Measurements from ENCODE around the gene CPSF4.

The CPSF4 gene

GRCh38 chr7:99438573-99439480, at the start of gene CPSF4, which contains the start of gene PTCD1:
Gene CPSF4, plus strand, starts transcription at chr7:99438943. Its CDS starts 140 bp downstream, at chr7:99439083.
Gene PTCD1, minus strand, starts transcription at chr7:99438798. Its CDS starts 3,556 bp downstream, at chr7:99435242.
- Histone ChIP-seq H3K9me3 (ENCODE audit: control insufficient read depth, insufficient read depth, low read length) (no peaks in the 10 kb centered on the region), H3K4me1 (ENCODE audit: control insufficient read depth, insufficient read depth, low read length) (peaks cover 3% of the 10 kb centered on the region), H3K27me3 (ENCODE audit: control insufficient read depth, insufficient read depth, low read length) (no peaks in the 10 kb centered on the region), H3K36me3 (ENCODE audit: control insufficient read depth, insufficient read depth, low read length) (peaks cover 16% of the 10 kb centered on the region), H3K9ac (ENCODE audit: low read depth, low read length) (peak within 1 kb of the TSS; percentile 91), H3K4me3 (ENCODE audit: low read depth, low read length) (peak within 1 kb of the TSS; percentile 96)

- peaks cover 3% of the 10 kb centered on the region for H3K4me1 ChIP-seq (ENCODE audit: control insufficient read depth, insufficient read depth, low read length)
- no peak overlapping the region for H3K9ac ChIP-seq (ENCODE audit: low read depth, low read length)
- no peaks in the 10 kb centered on the region for H3K9me3 ChIP-seq (ENCODE audit: control insufficient read depth, insufficient read depth, low read length)
- peaks cover 33% of the 10 kb centered on the region for H3K36me3 ChIP-seq (ENCODE audit: control insufficient read depth, insufficient read depth, low read length)
- no peaks in the 10 kb centered on the region for H3K27me3 ChIP-seq (ENCODE audit: control insufficient read depth, insufficient read depth, low read length)
- no peak overlapping the region for H3K4me3 ChIP-seq (ENCODE audit: low read depth, low read length)
Measured at GRCh38 chr7:99389772-99390171, 49.0 kb upstream of the CPSF4 start.

GRCh38 chr7:99390941-99391602, 47.7 kb upstream of the CPSF4 start:
- Histone ChIP-seq H3K4me1 (ENCODE audit: control insufficient read depth, insufficient read depth, low read length) (peaks cover 3% of the 10 kb centered on the region), H3K36me3 (ENCODE audit: control insufficient read depth, insufficient read depth, low read length) (peaks cover 30% of the 10 kb centered on the region), H3K9ac (ENCODE audit: low read depth, low read length) (no peak overlapping the region)

GRCh38 chr7:99392046-99392445, 46.7 kb upstream of the CPSF4 start:
- Histone ChIP-seq H3K9me3 (ENCODE audit: control insufficient read depth, insufficient read depth, low read length) (no peaks in the 10 kb centered on the region), H3K36me3 (ENCODE audit: control insufficient read depth, insufficient read depth, low read length) (peaks cover 24% of the 10 kb centered on the region), H3K4me1 (ENCODE audit: control insufficient read depth, insufficient read depth, low read length) (peaks cover 3% of the 10 kb centered on the region), H3K4me3 (ENCODE audit: low read depth, low read length) (peak overlapping the region; percentile 96), H3K9ac (ENCODE audit: low read depth, low read length) (no peak overlapping the region), H3K27me3 (ENCODE audit: control insufficient read depth, insufficient read depth, low read length) (no peaks in the 10 kb centered on the region)

More at GRCh38 chr7:99390941-99391602, 47.7 kb upstream of the CPSF4 start:
- Histone ChIP-seq H3K4me3 (ENCODE audit: low read depth, low read length) (no peak overlapping the region), H3K27me3 (ENCODE audit: control insufficient read depth, insufficient read depth, low read length) (no peaks in the 10 kb centered on the region), H3K9me3 (ENCODE audit: control insufficient read depth, insufficient read depth, low read length) (no peaks in the 10 kb centered on the region)

GRCh38 chr7:99392659-99393354, 45.9 kb upstream of the CPSF4 start:
- Histone ChIP-seq H3K27me3 (ENCODE audit: control insufficient read depth, insufficient read depth, low read length) (no peaks in the 10 kb centered on the region), H3K9ac (ENCODE audit: low read depth, low read length) (peak overlapping the region; percentile 79), H3K4me3 (ENCODE audit: low read depth, low read length) (peak overlapping the region; percentile 96), H3K4me1 (ENCODE audit: control insufficient read depth, insufficient read depth, low read length) (peaks cover 3% of the 10 kb centered on the region), H3K36me3 (ENCODE audit: control insufficient read depth, insufficient read depth, low read length) (peaks cover 31% of the 10 kb centered on the region), H3K9me3 (ENCODE audit: control insufficient read depth, insufficient read depth, low read length) (no peaks in the 10 kb centered on the region)

- Histone ChIP-seq H3K36me3 (ENCODE audit: control insufficient read depth, insufficient read depth, low read length) (peaks cover 29% of the 10 kb centered on the region), H3K27me3 (ENCODE audit: control insufficient read depth, insufficient read depth, low read length) (no peaks in the 10 kb centered on the region), H3K4me1 (ENCODE audit: control insufficient read depth, insufficient read depth, low read length) (peaks cover 3% of the 10 kb centered on the region), H3K4me3 (ENCODE audit: low read depth, low read length) (peak overlapping the region; percentile 96), H3K9ac (ENCODE audit: low read depth, low read length) (peak overlapping the region; percentile 79), H3K9me3 (ENCODE audit: control insufficient read depth, insufficient read depth, low read length) (no peaks in the 10 kb centered on the region)
Measured at GRCh38 chr7:99393355-99394187, 45.2 kb upstream of the CPSF4 start.

- H3K27me3 ChIP-seq (ENCODE audit: control insufficient read depth, insufficient read depth, low read length) = no peaks in the 10 kb centered on the region
- peaks cover 3% of the 10 kb centered on the region for H3K4me1 ChIP-seq (ENCODE audit: control insufficient read depth, insufficient read depth, low read length)
- H3K4me3 ChIP-seq (ENCODE audit: low read depth, low read length) = no peak overlapping the region
- H3K9me3 ChIP-seq (ENCODE audit: control insufficient read depth, insufficient read depth, low read length) = no peaks in the 10 kb centered on the region
- no peak overlapping the region for H3K9ac ChIP-seq (ENCODE audit: low read depth, low read length)
- peaks cover 29% of the 10 kb centered on the region for H3K36me3 ChIP-seq (ENCODE audit: control insufficient read depth, insufficient read depth, low read length)
Measured at GRCh38 chr7:99394188-99394502, 44.6 kb upstream of the CPSF4 start.

GRCh38 chr7:99395616-99396327, 43.0 kb upstream of the CPSF4 start:
- peaks cover 32% of the 10 kb centered on the region for H3K36me3 ChIP-seq (ENCODE audit: control insufficient read depth, insufficient read depth, low read length)
- H3K4me1 ChIP-seq (ENCODE audit: control insufficient read depth, insufficient read depth, low read length) = peaks cover 3% of the 10 kb centered on the region
- no peaks in the 10 kb centered on the region for H3K9me3 ChIP-seq (ENCODE audit: control insufficient read depth, insufficient read depth, low read length)
- no peaks in the 10 kb centered on the region for H3K27me3 ChIP-seq (ENCODE audit: control insufficient read depth, insufficient read depth, low read length)
- no peak overlapping the region for H3K9ac ChIP-seq (ENCODE audit: low read depth, low read length)
- H3K4me3 ChIP-seq (ENCODE audit: low read depth, low read length) = no peak overlapping the region

- peaks cover 31% of the 10 kb centered on the region for H3K36me3 ChIP-seq (ENCODE audit: control insufficient read depth, insufficient read depth, low read length)
- H3K9ac ChIP-seq (ENCODE audit: low read depth, low read length) = no peak overlapping the region
Measured at GRCh38 chr7:99396418-99397296, 42.1 kb upstream of the CPSF4 start.

More at GRCh38 chr7:99396418-99397296, 42.1 kb upstream of the CPSF4 start:
- Histone ChIP-seq H3K9me3 (ENCODE audit: control insufficient read depth, insufficient read depth, low read length) (no peaks in the 10 kb centered on the region), H3K27me3 (ENCODE audit: control insufficient read depth, insufficient read depth, low read length) (no peaks in the 10 kb centered on the region), H3K4me3 (ENCODE audit: low read depth, low read length) (no peak overlapping the region), H3K4me1 (ENCODE audit: control insufficient read depth, insufficient read depth, low read length) (peaks cover 3% of the 10 kb centered on the region)
